Activated CD4-positive, CD25-positive, alpha-beta regulatory T cell (primary cell): Measurements from ENCODE around the gene PHF2.

Experiments
- DNase-seq, 4 experiments: peaks; one replicate each; lab custom pipeline; 2025; lab: John Stamatoyannopoulos, UW

Gene PHF2

GRCh38 chr9:93701494-93702218 is 125.3 kb downstream of the PHF2 start:
- no peak for DNase-seq

- no peak for DNase-seq
Measured at GRCh38 chr9:93702261-93702660, 125.9 kb downstream of the PHF2 start.

GRCh38 chr9:93708289-93708986 is 132.1 kb downstream of the PHF2 start:
- no peak for DNase-seq

GRCh38 chr9:93708987-93709302 is 132.6 kb downstream of the PHF2 start:
- no peak for DNase-seq

- no peak for DNase-seq
Measured at GRCh38 chr9:93709600-93710369, 133.4 kb downstream of the PHF2 start.

- no peak for DNase-seq
Measured at GRCh38 chr9:93710370-93710723, 134.0 kb downstream of the PHF2 start.

- DNase-seq: no peak
Measured at GRCh38 chr9:93711002-93711401, 134.6 kb downstream of the PHF2 start.

- DNase-seq: no peak
Measured at GRCh38 chr9:93712896-93713295, 136.5 kb downstream of the PHF2 start.

- DNase-seq: no peak
Measured at GRCh38 chr9:93713716-93714115, 137.3 kb downstream of the PHF2 start.

- DNase-seq: no peak
Measured at GRCh38 chr9:93721417-93721965, 145.1 kb downstream of the PHF2 start.

- no peak for DNase-seq
Measured at GRCh38 chr9:93724852-93725251, 148.5 kb downstream of the PHF2 start.

GRCh38 chr9:93725382-93725781 is 149.0 kb downstream of the PHF2 start:
- no peak for DNase-seq

- DNase-seq: no peak
Measured at GRCh38 chr9:93726147-93726546, 149.8 kb downstream of the PHF2 start.
